Lower lobe of right lung (tissue), 2 donors: Measurements from ENCODE around the gene IMMT. TPM values are rescaled to one million over a fixed set of nuclear protein-coding genes. Genes with fewer than 3 reads are reported as not detected.
A peak's percentile ranks its signal among the peaks of the same experiment; 100 is the strongest.

Experiments
- ATAC-seq, 2 donors: fragments of 200-7000 bp; cut with Tn5 transposase; one replicate each; pipeline ENCODE4 v1.9.1; 2020 to 2022; ENCODE audit warnings: mild to moderate bottlenecking in 2 of 2, moderate library complexity in 2 of 2
- DNase-seq: peaks from one replicate; pipeline ENCODE4 v3.0.0-alpha.2; 2020
- H3K27ac ChIP-seq: fragments of 200-600 bp; one replicate; pipeline ENCODE4 v1.8.0; 2022
- H3K27me3 ChIP-seq: fragments of 200-600 bp; one replicate; pipeline ENCODE4 v1.8.0; 2022; ENCODE audit warnings: low read depth
- H3K36me3 ChIP-seq: fragments of 200-600 bp; one replicate; pipeline ENCODE4 v1.8.0; 2022; ENCODE audit warnings: mild to moderate bottlenecking
- H3K4me1 ChIP-seq: fragments of 200-600 bp; one replicate; pipeline ENCODE4 v1.8.0; 2022
- H3K4me3 ChIP-seq: fragments of 200-600 bp; one replicate; pipeline ENCODE4 v1.8.0; 2022; ENCODE audit warnings: mild to moderate bottlenecking
- H3K9me3 ChIP-seq: fragments of 200-600 bp; one replicate; pipeline ENCODE4 v1.8.0; 2022
- intact Hi-C: fragments of 100-400 bp; cut with DNase I; formaldehyde crosslinking; loops from one replicate; pipeline ENCODE4 v1.11.0; 2022
- total RNA-seq: library from RNA; stranded (reverse); fragmentation: NEBNext Ultra II Directional; extraction: Animal tissue kit (Norgen Biotek cat#: 25700); gene quantifications from one replicate; pipeline ENCODE4 v1.2.1, GENCODE V29; 2021
- TF ChIP-seq, protein P1 (sequence below): fragments of 200-600 bp; IDR thresholded peaks from one replicate; pipeline ENCODE4 v1.8.0; 2022; ENCODE audit warnings: antibody characterized with exemption, mild to moderate bottlenecking
- donor health status: DM: no; HTN: yes; CAD: no; lungs with severe emphysema.

Gene IMMT
- total RNA-seq, 1 donor from 2014 or later = 58.0 TPM

DNA sequence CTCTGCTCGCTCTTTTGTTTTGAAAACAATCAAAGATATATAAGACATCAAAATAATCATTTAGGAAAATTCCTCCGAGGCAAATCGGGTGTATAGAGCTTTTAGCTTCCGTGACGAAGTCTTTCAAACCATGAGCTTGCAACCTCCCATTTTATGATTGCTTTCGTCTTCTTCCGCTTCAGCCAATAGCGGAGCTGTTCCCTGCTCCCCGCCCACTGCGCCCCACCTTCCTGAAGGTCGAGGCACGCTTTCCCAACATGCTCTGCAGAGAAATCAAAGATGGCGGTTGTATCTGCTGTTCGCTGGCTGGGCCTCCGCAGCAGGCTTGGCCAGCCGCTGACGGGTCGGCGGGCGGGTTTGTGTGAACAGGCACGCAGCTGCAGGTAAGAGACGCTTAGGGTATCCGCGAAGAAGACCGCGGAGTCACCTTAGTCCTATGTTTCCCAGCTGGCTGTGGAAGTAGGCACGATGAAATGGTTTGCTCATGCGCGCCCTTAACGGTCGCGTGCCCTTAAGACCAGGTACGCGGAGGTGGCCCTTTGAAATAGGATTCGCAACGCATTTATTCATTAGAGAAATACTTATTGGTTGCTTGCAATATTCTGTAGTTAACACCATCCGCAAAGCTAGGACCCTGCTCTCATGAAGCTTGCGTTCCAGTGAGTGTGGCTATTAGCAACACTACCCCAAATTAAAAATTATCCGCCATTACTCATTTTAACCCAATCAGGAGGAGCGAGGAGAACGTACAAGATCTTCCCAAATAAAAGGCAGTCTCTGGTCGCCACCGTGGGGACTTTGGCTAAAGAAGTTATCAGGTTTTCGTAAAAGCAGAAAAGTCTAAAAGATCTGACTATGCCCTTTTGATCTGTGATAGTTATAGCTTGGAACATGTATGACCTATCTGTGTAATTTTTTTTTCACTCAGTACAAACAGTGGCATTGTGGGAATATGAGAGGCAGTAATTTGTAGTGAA lies 89.0 kb downstream of the IMMT start, which contains the start of gene PTCD3:
TSS of gene PTCD3 (plus strand) at position 267 of the 977 bp plus-strand sequence. CDS start at position 280, 13 bp downstream.
- Histone ChIP-seq H3K27ac (peak within 1 kb of the TSS; percentile 87), H3K9me3 (no peaks in the 10 kb centered on the region), H3K27me3 (no peaks in the 10 kb centered on the region), H3K4me1 (peaks cover 35% of the 10 kb centered on the region), H3K36me3 (peaks cover 40% of the 10 kb centered on the region), H3K4me3 (peak within 1 kb of the TSS; percentile 67)
- DNase-seq (peak; percentile 98), ATAC-seq (peak; percentile 97 to 98)
- TF ChIP-seq, protein P1, sequence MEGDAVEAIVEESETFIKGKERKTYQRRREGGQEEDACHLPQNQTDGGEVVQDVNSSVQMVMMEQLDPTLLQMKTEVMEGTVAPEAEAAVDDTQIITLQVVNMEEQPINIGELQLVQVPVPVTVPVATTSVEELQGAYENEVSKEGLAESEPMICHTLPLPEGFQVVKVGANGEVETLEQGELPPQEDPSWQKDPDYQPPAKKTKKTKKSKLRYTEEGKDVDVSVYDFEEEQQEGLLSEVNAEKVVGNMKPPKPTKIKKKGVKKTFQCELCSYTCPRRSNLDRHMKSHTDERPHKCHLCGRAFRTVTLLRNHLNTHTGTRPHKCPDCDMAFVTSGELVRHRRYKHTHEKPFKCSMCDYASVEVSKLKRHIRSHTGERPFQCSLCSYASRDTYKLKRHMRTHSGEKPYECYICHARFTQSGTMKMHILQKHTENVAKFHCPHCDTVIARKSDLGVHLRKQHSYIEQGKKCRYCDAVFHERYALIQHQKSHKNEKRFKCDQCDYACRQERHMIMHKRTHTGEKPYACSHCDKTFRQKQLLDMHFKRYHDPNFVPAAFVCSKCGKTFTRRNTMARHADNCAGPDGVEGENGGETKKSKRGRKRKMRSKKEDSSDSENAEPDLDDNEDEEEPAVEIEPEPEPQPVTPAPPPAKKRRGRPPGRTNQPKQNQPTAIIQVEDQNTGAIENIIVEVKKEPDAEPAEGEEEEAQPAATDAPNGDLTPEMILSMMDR = no peak
- intact Hi-C loops = no loop called here

DNA sequence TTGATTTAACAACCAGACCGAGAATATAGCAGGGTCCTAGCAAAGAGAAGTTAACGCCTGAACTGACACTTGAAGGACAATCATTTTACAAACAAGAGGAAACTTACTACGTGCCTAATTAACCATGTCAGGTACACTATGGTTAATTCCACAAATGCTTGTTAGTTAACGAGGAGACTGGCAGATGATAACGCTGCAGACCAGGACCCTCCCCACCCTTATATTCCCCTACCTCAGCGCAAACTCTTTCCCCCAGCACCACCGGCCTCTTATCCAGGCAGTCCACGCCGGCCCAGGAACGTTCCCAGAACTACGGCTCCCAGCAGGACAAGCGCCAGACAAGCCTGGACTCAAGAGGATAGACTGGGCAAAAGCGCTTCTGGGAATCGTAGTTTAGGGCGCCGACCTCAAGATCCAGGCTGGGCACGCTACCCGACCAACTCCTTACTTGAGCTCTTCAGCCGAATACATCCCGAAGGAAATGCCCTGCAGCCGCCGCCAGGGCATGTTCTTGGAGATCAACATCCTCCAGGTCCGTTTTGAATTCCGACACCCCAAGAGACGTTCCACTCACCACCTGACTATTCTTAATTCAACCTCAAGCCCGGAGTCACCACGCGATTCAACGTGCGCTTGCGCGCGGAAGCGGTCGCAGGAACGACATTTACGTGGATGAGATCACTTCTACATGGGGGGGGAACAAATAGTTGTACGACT lies 89.9 kb downstream of the IMMT start, which contains the start of gene POLR1A:
TSS of gene POLR1A (minus strand) at position 635 of the 717 bp plus-strand sequence. CDS start at position 525, 110 bp downstream.
- no peaks in the 10 kb centered on the region for H3K27me3 ChIP-seq
- H3K4me1 ChIP-seq = peaks cover 35% of the 10 kb centered on the region
- H3K4me3 ChIP-seq = peak within 1 kb of the TSS; percentile 67
- H3K36me3 ChIP-seq = peaks cover 31% of the 10 kb centered on the region
- intact Hi-C loops = no loop called here
- H3K9me3 ChIP-seq = no peaks in the 10 kb centered on the region
- DNase-seq (peak; percentile 92), ATAC-seq (peak; percentile 97 to 98)
- TF ChIP-seq, protein P1 = peak; percentile 10
- peak within 1 kb of the TSS; percentile 87 for H3K27ac ChIP-seq

DNA sequence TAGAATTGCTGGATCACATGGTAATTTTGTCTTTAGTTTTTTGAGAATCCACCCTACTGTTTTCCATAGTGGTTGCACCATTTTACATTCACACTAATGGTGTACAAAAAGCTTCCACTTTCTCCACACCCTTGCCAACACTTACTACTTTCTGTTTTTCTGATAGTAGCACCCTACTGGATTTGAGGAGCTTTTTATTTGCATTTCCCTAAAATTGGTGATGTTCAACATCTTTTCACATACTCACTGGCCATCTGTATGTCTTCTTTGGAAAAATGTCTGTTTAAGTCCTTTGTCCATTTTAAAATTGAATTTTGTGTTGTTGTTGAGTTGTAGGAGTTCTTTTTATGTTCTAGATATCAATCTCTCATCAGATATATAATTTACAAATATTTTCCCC lies 93.1 kb downstream of the IMMT start:
- intact Hi-C loops = no loop called here
- H3K36me3 ChIP-seq = peaks cover 36% of the 10 kb centered on the region
- no peak overlapping the region for H3K4me3 ChIP-seq
- H3K27ac ChIP-seq = no peak overlapping the region
- no peaks in the 10 kb centered on the region for H3K9me3 ChIP-seq
- no peak for DNase-seq
- TF ChIP-seq, protein P1 = no peak
- no peak for ATAC-seq
- H3K27me3 ChIP-seq = no peaks in the 10 kb centered on the region
- peaks cover 26% of the 10 kb centered on the region for H3K4me1 ChIP-seq

DNA sequence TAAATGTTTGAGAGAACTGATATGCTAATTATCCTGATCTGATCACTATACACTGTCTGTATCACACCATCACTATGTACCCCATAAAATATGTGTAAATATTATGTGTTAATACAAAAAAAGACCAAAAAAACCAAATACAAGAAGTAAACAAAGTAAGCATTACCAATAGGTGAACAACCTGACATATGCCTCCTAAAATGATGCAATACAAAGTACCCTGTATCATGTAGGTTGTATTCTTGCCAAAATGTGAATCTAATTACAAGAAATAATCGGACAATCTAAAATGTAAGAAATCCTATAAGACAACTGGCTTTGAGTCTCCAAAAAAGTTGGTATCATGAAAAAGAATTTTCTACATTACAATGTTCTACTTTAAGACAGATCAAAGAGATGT lies 97.3 kb downstream of the IMMT start:
- Histone ChIP-seq H3K27me3 (no peaks in the 10 kb centered on the region), H3K9me3 (no peaks in the 10 kb centered on the region), H3K4me3 (no peak overlapping the region), H3K4me1 (no peaks in the 10 kb centered on the region), H3K27ac (no peak overlapping the region), H3K36me3 (peaks cover 71% of the 10 kb centered on the region)
- TF ChIP-seq, protein P1 = no peak
- DNase-seq (no peak), ATAC-seq (no peak)
- intact Hi-C loops = no loop called here

DNA sequence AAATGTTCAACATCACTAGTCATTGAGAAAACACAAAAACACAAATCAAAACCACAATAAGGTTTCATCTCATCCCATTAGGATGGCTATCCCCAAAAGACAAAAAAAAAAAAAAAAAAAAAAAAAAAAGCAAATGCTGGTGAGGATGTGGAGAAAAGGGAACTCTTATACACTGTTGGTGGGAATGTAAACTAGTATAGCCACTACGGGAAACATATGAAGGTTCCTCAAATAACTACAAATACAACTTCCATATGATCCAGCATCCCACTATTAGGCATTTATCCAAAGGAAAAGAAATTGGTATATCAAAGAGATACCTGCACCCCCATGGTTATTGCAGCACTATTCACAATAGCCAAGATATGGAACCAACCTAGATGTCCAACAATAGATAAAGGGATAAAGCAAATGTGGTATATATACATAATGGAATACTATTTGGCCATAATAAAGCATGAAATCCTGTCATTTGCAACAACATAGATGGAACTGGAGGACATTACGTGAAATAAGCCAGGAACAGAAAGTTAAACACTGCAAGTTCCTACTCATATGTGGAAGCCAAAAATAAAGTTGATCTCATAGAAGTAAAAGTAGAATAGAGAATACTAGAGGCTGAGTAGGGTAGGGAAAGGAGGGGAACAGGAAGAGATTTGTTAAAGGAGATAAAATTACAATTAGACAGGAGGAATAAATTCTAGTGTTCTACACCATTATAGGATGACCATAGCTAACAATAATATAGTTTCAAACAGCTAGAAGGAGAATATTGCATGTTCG lies 98.0 kb downstream of the IMMT start:
- Histone ChIP-seq H3K27ac (no peak overlapping the region), H3K9me3 (no peaks in the 10 kb centered on the region), H3K4me3 (no peak overlapping the region), H3K36me3 (peaks cover 70% of the 10 kb centered on the region), H3K4me1 (no peaks in the 10 kb centered on the region), H3K27me3 (no peaks in the 10 kb centered on the region)
- no peak for DNase-seq
- TF ChIP-seq, protein P1 = no peak
- intact Hi-C loops = no loop called here
- no peak for ATAC-seq
